ENCODE measurements around the gene ZEB2. TPM values are rescaled to one million over a fixed set of nuclear protein-coding genes. Genes with fewer than 3 reads are reported as not detected.

ZEB2 gene
- total RNA-seq, 1 donor from 2014 or later: 88.5 TPM

DNA sequence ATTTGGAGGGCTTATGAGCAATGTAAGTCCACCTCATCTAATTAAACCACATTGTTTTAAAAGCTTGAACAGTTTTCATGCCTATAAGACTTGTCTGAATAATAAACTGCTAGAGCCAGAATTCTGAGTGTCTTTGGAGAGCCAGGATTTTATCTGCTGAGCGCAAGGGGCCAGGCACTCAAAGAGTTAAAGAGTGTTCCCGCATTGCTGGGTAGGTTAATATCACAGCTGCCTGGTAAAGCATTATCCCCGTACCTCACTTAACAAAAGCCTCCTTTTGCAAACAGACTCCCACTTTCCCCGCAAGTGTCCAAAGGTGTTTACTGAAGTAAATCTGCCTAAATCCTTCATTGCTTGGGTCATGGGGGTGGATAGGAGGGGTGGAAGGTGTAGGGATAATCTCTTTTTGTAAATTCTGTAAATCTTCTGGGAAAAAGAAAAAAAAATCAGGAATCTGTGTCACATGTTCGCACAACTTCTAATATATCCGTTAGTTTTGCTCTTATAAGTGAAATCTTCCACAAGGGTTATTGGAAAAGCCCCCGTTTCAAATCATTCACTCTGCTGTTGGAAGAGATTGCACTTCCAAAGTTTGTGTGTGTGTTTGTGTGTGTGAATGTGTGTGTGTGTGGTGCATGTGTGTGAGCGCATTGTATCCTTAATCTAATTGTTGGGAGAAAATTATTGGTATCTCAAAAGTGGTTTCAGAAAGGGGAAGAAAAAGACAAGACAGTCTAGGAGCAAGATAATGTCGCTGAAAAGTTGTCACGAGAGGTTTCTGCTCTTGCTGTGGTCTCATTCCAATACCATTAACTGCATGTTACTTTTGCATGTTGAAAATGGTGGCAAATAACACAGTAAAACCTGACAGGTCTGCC is 10.7 kb downstream of the ZEB2 start:
- Mint-ChIP-seq H3K36me3 (peaks cover 8% of the 10 kb centered on the region), H3K27ac (peak overlapping the region; percentile 30), H3K4me1 (ENCODE audit: unreplicated experiment) (peaks cover 71% of the 10 kb centered on the region), H3K4me3 (peak overlapping the region; percentile 72), H3K27me3 (peaks cover 91% of the 10 kb centered on the region), H3K9me3 (no peaks in the 10 kb centered on the region)
- DNase-seq (ENCODE audit: extremely low spot score, unreplicated experiment): no peak
- TF ChIP-seq, protein P1, sequence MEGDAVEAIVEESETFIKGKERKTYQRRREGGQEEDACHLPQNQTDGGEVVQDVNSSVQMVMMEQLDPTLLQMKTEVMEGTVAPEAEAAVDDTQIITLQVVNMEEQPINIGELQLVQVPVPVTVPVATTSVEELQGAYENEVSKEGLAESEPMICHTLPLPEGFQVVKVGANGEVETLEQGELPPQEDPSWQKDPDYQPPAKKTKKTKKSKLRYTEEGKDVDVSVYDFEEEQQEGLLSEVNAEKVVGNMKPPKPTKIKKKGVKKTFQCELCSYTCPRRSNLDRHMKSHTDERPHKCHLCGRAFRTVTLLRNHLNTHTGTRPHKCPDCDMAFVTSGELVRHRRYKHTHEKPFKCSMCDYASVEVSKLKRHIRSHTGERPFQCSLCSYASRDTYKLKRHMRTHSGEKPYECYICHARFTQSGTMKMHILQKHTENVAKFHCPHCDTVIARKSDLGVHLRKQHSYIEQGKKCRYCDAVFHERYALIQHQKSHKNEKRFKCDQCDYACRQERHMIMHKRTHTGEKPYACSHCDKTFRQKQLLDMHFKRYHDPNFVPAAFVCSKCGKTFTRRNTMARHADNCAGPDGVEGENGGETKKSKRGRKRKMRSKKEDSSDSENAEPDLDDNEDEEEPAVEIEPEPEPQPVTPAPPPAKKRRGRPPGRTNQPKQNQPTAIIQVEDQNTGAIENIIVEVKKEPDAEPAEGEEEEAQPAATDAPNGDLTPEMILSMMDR (conservative IDR thresholded peaks at IDR 0.05): no peak

DNA sequence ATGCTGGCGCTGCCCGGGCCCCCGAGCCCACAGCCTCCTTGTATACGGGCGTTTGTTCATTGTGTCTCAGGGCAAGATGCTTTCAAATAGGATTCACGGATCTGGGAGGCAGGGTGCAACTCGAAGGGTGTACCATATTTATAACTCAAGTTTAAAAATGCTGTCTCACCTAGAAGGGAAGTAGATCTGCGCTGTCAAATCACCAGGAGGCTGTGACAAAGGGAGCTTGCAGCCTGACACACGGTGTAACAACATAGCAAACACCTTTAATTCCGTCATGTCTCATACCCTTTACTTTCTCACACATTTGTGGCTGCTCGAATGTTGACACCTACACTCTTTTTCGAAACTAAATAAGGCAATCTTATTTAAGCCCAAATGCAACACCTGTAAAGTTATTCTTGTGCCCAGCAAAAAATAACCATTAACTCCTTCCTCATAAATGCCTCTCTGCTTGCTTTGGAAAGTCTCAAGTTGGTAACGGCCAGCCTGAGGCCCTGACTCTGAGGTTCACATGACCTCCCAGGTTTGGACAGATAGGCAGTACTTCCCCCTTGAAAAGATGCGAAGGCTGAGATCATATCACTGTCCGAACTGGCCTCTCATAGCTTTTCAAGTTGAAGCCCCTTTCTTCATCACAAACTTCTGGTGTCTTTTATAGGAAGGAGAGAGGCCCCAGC is 11.6 kb downstream of the ZEB2 start:
- Mint-ChIP-seq H3K27ac (peak overlapping the region; percentile 22), H3K4me3 (peak overlapping the region; percentile 19), H3K27me3 (peaks cover 90% of the 10 kb centered on the region), H3K36me3 (peaks cover 3% of the 10 kb centered on the region), H3K4me1 (ENCODE audit: unreplicated experiment) (peaks cover 68% of the 10 kb centered on the region), H3K9me3 (no peaks in the 10 kb centered on the region)
- TF ChIP-seq, protein P1 (conservative IDR thresholded peaks at IDR 0.05): no peak
- DNase-seq (ENCODE audit: extremely low spot score, unreplicated experiment): no peak

DNA sequence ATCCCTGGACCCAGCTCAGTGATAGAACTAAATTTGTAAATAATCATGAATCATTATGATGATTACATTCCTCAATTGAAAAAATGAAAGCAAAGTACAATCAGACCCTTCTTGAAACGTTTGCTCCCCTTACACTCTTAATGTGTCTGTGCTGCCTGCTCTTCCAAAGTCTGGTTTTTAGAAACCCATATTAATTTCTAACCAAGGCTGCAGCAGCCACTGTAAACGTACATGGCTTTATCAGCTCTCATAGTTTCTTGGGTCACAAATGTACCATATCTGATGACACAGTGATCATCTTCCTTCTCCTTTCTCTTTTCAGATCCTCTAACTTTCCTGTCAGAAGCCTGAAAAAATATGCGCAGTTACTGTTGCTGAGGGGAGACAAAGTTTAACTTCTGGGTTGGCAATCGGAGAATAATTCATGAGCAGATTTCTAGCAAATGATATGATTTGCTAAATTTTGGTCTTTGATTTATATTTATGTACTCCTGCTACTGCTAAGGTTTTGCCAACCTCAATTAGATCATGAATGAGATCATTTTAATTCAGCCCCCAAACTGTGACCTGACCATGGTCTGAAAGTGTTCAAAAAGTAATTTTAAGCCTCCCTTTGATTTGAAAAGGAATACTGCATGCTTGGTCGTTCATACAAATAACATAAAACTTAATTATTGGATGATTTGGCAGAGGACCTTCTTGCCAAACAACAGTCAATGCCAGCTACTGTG is 12.3 kb downstream of the ZEB2 start:
- Mint-ChIP-seq H3K4me3 (no peak overlapping the region), H3K9me3 (no peaks in the 10 kb centered on the region), H3K27ac (no peak overlapping the region), H3K36me3 (peaks cover 3% of the 10 kb centered on the region), H3K4me1 (ENCODE audit: unreplicated experiment) (peaks cover 63% of the 10 kb centered on the region), H3K27me3 (peaks cover 88% of the 10 kb centered on the region)
- TF ChIP-seq, protein P1 (conservative IDR thresholded peaks at IDR 0.05): no peak
- DNase-seq (ENCODE audit: extremely low spot score, unreplicated experiment): no peak

DNA sequence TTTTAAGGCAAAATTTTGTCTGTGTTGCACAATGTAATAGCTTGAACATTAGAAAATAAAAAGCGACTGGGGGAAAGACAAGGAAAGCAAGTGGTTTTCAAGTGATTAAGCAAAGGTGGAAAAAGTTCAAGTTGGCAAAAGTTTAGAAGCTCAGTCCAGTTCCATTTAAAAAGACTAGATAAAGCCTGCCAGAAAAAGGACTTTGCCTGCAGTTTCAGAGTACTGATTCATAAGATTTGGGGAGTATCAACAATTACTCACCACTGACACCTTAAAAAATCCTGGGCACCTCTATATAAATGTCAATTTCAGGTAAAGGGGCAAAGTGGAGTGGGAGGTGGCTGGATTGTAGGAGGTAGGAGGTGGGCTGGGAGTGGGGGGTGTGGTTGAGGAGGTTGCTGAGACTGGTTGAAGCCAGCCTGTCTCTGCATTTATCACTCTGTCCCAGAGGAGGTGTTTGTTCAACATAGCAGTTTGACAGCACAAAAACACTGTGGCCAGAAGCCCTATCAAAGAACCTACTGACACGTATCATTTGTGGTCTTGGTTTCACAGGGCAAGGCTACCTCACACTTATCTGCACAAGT is 14.6 kb downstream of the ZEB2 start:
- H3K27me3 Mint-ChIP-seq: peaks cover 82% of the 10 kb centered on the region
- no peak overlapping the region for H3K27ac Mint-ChIP-seq
- no peaks in the 10 kb centered on the region for H3K9me3 Mint-ChIP-seq
- H3K4me3 Mint-ChIP-seq: no peak overlapping the region
- DNase-seq (ENCODE audit: extremely low spot score, unreplicated experiment): no peak
- peaks cover 48% of the 10 kb centered on the region for H3K4me1 Mint-ChIP-seq (ENCODE audit: unreplicated experiment)
- TF ChIP-seq, protein P1 (conservative IDR thresholded peaks at IDR 0.05): no peak
- H3K36me3 Mint-ChIP-seq: peaks cover 8% of the 10 kb centered on the region

DNA sequence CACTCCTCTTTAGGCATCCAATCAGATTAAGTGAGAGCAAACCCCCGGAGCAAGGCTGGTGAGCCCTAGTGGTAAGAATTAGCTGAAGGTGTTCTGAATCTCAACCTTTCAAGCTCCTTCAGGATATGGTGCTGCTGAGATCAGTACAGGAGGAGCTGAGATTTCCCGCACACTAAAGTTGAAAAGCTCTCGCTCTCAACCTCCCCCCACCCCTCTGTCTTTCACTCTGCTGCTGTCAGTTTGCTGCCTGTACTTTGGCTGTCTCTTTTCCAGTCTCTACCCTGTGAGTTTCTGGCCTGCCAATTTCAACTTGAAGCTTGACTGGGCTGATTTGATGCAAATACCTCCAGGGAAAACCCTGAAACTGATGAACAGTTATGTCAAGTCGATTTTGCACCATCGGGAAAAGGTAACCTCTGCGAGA is 15.7 kb downstream of the ZEB2 start:
- TF ChIP-seq, protein P1 (conservative IDR thresholded peaks at IDR 0.05): peak; percentile 54
- H3K36me3 Mint-ChIP-seq: peaks cover 8% of the 10 kb centered on the region
- H3K9me3 Mint-ChIP-seq: no peaks in the 10 kb centered on the region
- DNase-seq (ENCODE audit: extremely low spot score, unreplicated experiment): no peak
- peaks cover 74% of the 10 kb centered on the region for H3K27me3 Mint-ChIP-seq
- no peak overlapping the region for H3K27ac Mint-ChIP-seq
- H3K4me1 Mint-ChIP-seq (ENCODE audit: unreplicated experiment): peaks cover 44% of the 10 kb centered on the region
- H3K4me3 Mint-ChIP-seq: peak overlapping the region; percentile 52

Data from type B pancreatic cell (in vitro differentiated cells).